ELR (cell line): ENCODE measurements around the gene ZNF662.
A peak's percentile ranks its signal among the peaks of the same experiment; 100 is the strongest.

Experiments used
- DNase-seq: peaks from one replicate; pipeline ENCODE4 v3.0.0-alpha.2; 2015; ENCODE audit warnings: low read depth

The ZNF662 gene

GRCh38 chr3:42887084-42887483, 18.9 kb upstream of the ZNF662 start:
- DNase-seq = no peak

GRCh38 chr3:42891042-42891441, 14.9 kb upstream of the ZNF662 start:
- no peak for DNase-seq

- peak; percentile 10 for DNase-seq
These were observed 13.8 kb upstream of the ZNF662 start for GRCh38 chr3:42892169-42892568.

- no peak for DNase-seq
These were observed 13.1 kb upstream of the ZNF662 start for GRCh38 chr3:42892807-42893206.

GRCh38 chr3:42894698-42895579, 11.0 kb upstream of the ZNF662 start:
- no peak for DNase-seq

- no peak for DNase-seq
These were observed 10.4 kb upstream of the ZNF662 start for GRCh38 chr3:42895580-42895868.

GRCh38 chr3:42898896-42899675, 6.9 kb upstream of the ZNF662 start:
- no peak for DNase-seq

- DNase-seq = no peak
These were observed 5.5 kb upstream of the ZNF662 start for GRCh38 chr3:42900226-42901072.

GRCh38 chr3:42901073-42901415, 4.9 kb upstream of the ZNF662 start:
- no peak for DNase-seq

- no peak for DNase-seq
These were observed 3.7 kb upstream of the ZNF662 start for GRCh38 chr3:42902257-42902656.

- no peak for DNase-seq
These were observed 1.9 kb upstream of the ZNF662 start for GRCh38 chr3:42904076-42904475.

- DNase-seq = no peak
These were observed 237 bp upstream of the ZNF662 start for GRCh38 chr3:42905740-42906069.

GRCh38 chr3:42906848-42907183, 874 bp downstream of the ZNF662 start:
- DNase-seq = no peak

- DNase-seq = no peak
These were observed 2.7 kb downstream of the ZNF662 start for GRCh38 chr3:42908675-42909074.

GRCh38 chr3:42911551-42911950, 5.6 kb downstream of the ZNF662 start:
- DNase-seq = no peak

- peak; percentile 30 for DNase-seq
These were observed 9.0 kb downstream of the ZNF662 start for GRCh38 chr3:42914771-42915515.

- DNase-seq = no peak
These were observed 17.7 kb downstream of the ZNF662 start for GRCh38 chr3:42923606-42924005.

- no peak for DNase-seq
These were observed 20.4 kb downstream of the ZNF662 start for GRCh38 chr3:42926310-42926709.

- no peak for DNase-seq
These were observed 28.2 kb downstream of the ZNF662 start for GRCh38 chr3:42934111-42934510.

- no peak for DNase-seq
These were observed 29.0 kb downstream of the ZNF662 start for GRCh38 chr3:42934910-42935309.

GRCh38 chr3:42935472-42935871, 29.5 kb downstream of the ZNF662 start:
- DNase-seq = no peak
